Heart left ventricle (tissue), 16 donors: Measurements from ENCODE around the gene DDAH2. TPM values are rescaled to one million over a fixed set of nuclear protein-coding genes. Genes with fewer than 3 reads are reported as not detected.

Source experiments
- ATAC-seq, 4 donors: fragments of 200-7000 bp; cut with Tn5 transposase; one replicate each; pipeline ENCODE4 v1.9.1; 2020 to 2022; ENCODE audit warnings: moderate library complexity in 4 of 4, mild to moderate bottlenecking in 3 of 4, moderate number of reproducible peaks in 1 of 4
- DNase-seq, 5 donors: peaks; one replicate each; pipeline ENCODE4 v3.0.0-alpha.2; 2020
- H3K27ac ChIP-seq, 12 donors: fragments of 200-600 bp; sonication (generic) in 4 of 12; one replicate each; pipeline versions ENCODE4 v1.5.0 to v1.8.0; 2016 to 2022; ENCODE audit warnings: mild to moderate bottlenecking in 2 of 12
- H3K27me3 ChIP-seq, 9 donors: fragments of 200-600 bp; sonication (generic) in 2 of 9; one replicate each; pipeline versions ENCODE4 v1.5.1 to v1.8.0; 2016 to 2022; ENCODE audit warnings: mild to moderate bottlenecking in 3 of 9
- H3K36me3 ChIP-seq, 9 donors: fragments of 200-600 bp; sonication (generic) in 2 of 9; one replicate each; pipeline versions ENCODE4 v1.5.0 to v1.8.0; 2018 to 2022; ENCODE audit warnings: mild to moderate bottlenecking in 2 of 9
- H3K4me1 ChIP-seq, 12 donors: fragments of 200-600 bp; sonication (generic) in 4 of 12; one replicate each; pipeline versions ENCODE4 v1.5.0 to v1.8.0; 2016 to 2022; ENCODE audit warnings: mild to moderate bottlenecking in 3 of 12
- H3K4me3 ChIP-seq, 12 donors: fragments of 200-600 bp; sonication (generic) in 4 of 12; one replicate each; pipeline versions ENCODE4 v1.5.0 to v1.8.0; 2017 to 2022; ENCODE audit warnings: mild to moderate bottlenecking in 9 of 12, moderate library complexity in 4 of 12
- H3K9me3 ChIP-seq, 12 donors: fragments of 200-600 bp; sonication (generic) in 4 of 12; one replicate each; pipeline versions ENCODE4 v1.5.0 to v1.8.0; 2016 to 2022; ENCODE audit warnings: mild to moderate bottlenecking in 1 of 12
- CTCF ChIP-seq, 12 donors: fragments of 200-600 bp; sonication (generic) in 4 of 12; IDR thresholded peaks; one replicate each; pipeline versions ENCODE4 v1.5.0 to v1.8.0; 2018 to 2022; ENCODE audit warnings: antibody characterized with exemption in 12 of 12, mild to moderate bottlenecking in 5 of 12
- POLR2A ChIP-seq, 2 donors: fragments of 450-650 bp; IDR thresholded peaks; one replicate each; pipeline ENCODE4 v1.6.1; 2017; ENCODE audit warnings: antibody characterized with exemption in 2 of 2, mild to moderate bottlenecking in 2 of 2, moderate library complexity in 2 of 2
- WGBS, 4 donors: extraction: QIAGEN DNeasy Blood & Tissue Kit in 2 of 4; methylation state at CpG; one replicate each; pipeline versions ENCODE4 v1.1.5 to v1.1.7; 2013 to 2018; 5-methylcytosine and 5-hydroxymethylcytosine counted together
- intact Hi-C, 10 donors: fragments of 100-400 bp; cut with DNase I; formaldehyde crosslinking; loops; one replicate each; pipeline versions ENCODE4 v1.11.1 to v1.14.2; 2022
- polyA plus RNA-seq, 2 donors: library from polyadenylated mRNA; stranded (reverse); fragments of 200-250 nt; gene quantifications; one replicate each; pipeline ENCODE4 v1.2.3, GENCODE V29; 2013
- total RNA-seq, 9 donors: library from RNA; depleted of rRNA in 2 of 9; stranded (reverse); fragments of >200 nt in 2 of 9; fragmentation: NEBNext Ultra II Directional in 3 of 9; extraction: Animal tissue kit (Norgen Biotek cat#: 25700) in 3 of 9; gene quantifications; one replicate each; pipeline versions ENCODE4 v1.1.0 to v1.2.4, GENCODE V29; 2016 to 2023
- donor health status: ischemic (EF 13 %, LVEDD 7.1; RV severe dilation, severe dysfunction).
- donor health status: healthy with polysubstance abuse.
- donor health status: DM: no; HTN: yes; CAD: no.
- donor health status: DM: no; HTN: no; CAD: no.
- donor health status: ischemic (EF 25% LVEDD 6.9; RV normal size, moderate dysfunction).
- donor health status: ischemic (EF 25% LVEDD 5.7; RV mildly dilated, moderate dysfunction).
- donor health status: healthy.
- donor health status: DM: yes; HTN: yes; CAD: no.
- donor health status: ischemic (EF 35%, LVEDD 5.7; RV mildly dilated, moderate dysfunction).
- donor health status: nonischemic (EF 11% LVEDD 7.7; RV severe dilation, severe dysfunction).
- donor health status: DM: yes; HTN: yes; CAD: no.
- donor health status: PGD.
- donor health status: ischemic (EF 29% LVEDD 5.4; RV normal size, mild dysfunction).
- donor health status: nonischemic (EF 23%, LVEDD 6.1; RV moderate dilation, normal function).

DDAH2 gene
- total and polyA plus RNA-seq, 11 donors: 42.3 to 80.5 (median 56.8) TPM

GRCh38 chr6:31739639-31740396 lies 10.7 kb upstream of the DDAH2 start, which contains the start of gene MSH5:
Gene MSH5 (plus strand): TSS chr6:31740005. CDS start chr6:31740467, 462 bp downstream.
- no peak for TF ChIP-seq CTCF (IDR thresholded peaks at IDR 0.05)
- TF ChIP-seq POLR2A (IDR thresholded peaks at IDR 0.05): peak in 1 of 2 donors; percentile 63
- DNase-seq (peak; percentile 97 to 99 (median 98)), ATAC-seq (peak; percentile 93 to 98 (median 94))
- peak within 1 kb of the TSS; percentile 40 to 89 (median 74) for H3K4me3 ChIP-seq
- intact Hi-C loops: loop anchor here in 5 of 10 donors (2.0 to 10.0 kb wide), 7 partner anchors 37 to 95 kb away; partner anchors contain the start of genes ABHD16A (in 1 of the 5), HSPA1B (in 1 of the 5), LY6G5C (in 1 of the 5) and VARS1 (in 1 of the 5)
- peaks cover 0 to 41% (median 34%) of the 10 kb centered on the region in 12 donors for H3K4me1 ChIP-seq
- no peaks in the 10 kb centered on the region for H3K27me3 ChIP-seq
- H3K9me3 ChIP-seq: no peaks in the 10 kb centered on the region
- peaks cover 0 to 6% (median 0%) of the 10 kb centered on the region in 9 donors for H3K36me3 ChIP-seq
- 0 to 1% (median 0%) methylated on average over 46 to 58 of the region's 58 CpGs for WGBS, 4 donors
- peak within 1 kb of the TSS in 10 of 12 donors; percentile 16 to 99 (median 62) for H3K27ac ChIP-seq

- WGBS, 4 donors: 33 to 41% (median 37%) methylated on average over 6 of the region's 6 CpGs
- intact Hi-C loops: loop anchor here in 4 of 10 donors (2.0 to 10.0 kb wide), 6 partner anchors 36 to 97 kb away; partner anchors contain the start of genes ABHD16A (in 1 of the 4), HSPA1B (in 1 of the 4), LY6G5C (in 1 of the 4) and VARS1 (in 1 of the 4)
- Histone ChIP-seq H3K36me3 (peaks cover 0 to 18% (median 8%) of the 10 kb centered on the region in 9 donors), H3K27me3 (no peaks in the 10 kb centered on the region), H3K9me3 (no peaks in the 10 kb centered on the region), H3K4me1 (peaks cover 5 to 55% (median 46%) of the 10 kb centered on the region in 12 donors), H3K4me3 (peak overlapping the region in 2 of 12 donors; percentile 8 to 89), H3K27ac (peak overlapping the region in 10 of 12 donors; percentile 33 to 99 (median 94))
- DNase-seq: peak in 4 of 5 donors; percentile 56 to 69 (median 60)
- ATAC-seq: peak in 1 of 4 donors; percentile 25
- peak in 3 of 12 donors; percentile 16 to 19 (median 19) for TF ChIP-seq CTCF (IDR thresholded peaks at IDR 0.05)
- no peak for TF ChIP-seq POLR2A (IDR thresholded peaks at IDR 0.05)
These were observed 9.2 kb upstream of the DDAH2 start for GRCh38 chr6:31737991-31738979.

- Histone ChIP-seq H3K27ac (peak overlapping the region; percentile 67 to 99 (median 92)), H3K4me3 (peak overlapping the region in 6 of 12 donors; percentile 65 to 91 (median 84)), H3K4me1 (peaks cover 5 to 63% (median 47%) of the 10 kb centered on the region in 12 donors), H3K27me3 (no peaks in the 10 kb centered on the region), H3K9me3 (no peaks in the 10 kb centered on the region), H3K36me3 (peaks cover under 1 to 27% (median 17%) of the 10 kb centered on the region in 9 donors)
- WGBS, 4 donors: 53 to 61% (median 57%) methylated on average over 7 of the region's 7 CpGs
- intact Hi-C loops: loop anchor here in 4 of 10 donors (5.0 to 10.0 kb wide), 5 partner anchors 35 to 97 kb away; partner anchors contain the start of genes ABHD16A (in 1 of the 4), HSPA1B (in 1 of the 4) and VARS1 (in 1 of the 4)
- TF ChIP-seq POLR2A (IDR thresholded peaks at IDR 0.05): peak in 1 of 2 donors; percentile 20
- no peak for TF ChIP-seq CTCF (IDR thresholded peaks at IDR 0.05)
- ATAC-seq: no peak
- no peak for DNase-seq
These were observed 8.4 kb upstream of the DDAH2 start for GRCh38 chr6:31737315-31737990.
